Measurements from ENCODE around the gene RRP8.

GRCh38 chr11:6652182-6652581 lies 48.8 kb upstream of the RRP8 start:
- TF ChIP-seq CTCF (IDR thresholded peaks at IDR 0.05): no peak
- TF ChIP-seq POLR2A (IDR thresholded peaks at IDR 0.05): no peak
- TF ChIP-seq EP300 (IDR thresholded peaks at IDR 0.05): no peak
- no peak for TF ChIP-seq POLR2AphosphoS5 (IDR thresholded peaks at IDR 0.05)

Measured in sigmoid colon (tissue), 4 donors.